Loucy (cell line): ENCODE results near the gene ADAMTS2.

Experiments
- H2AFZ ChIP-seq: fragments of 200-600 bp; sonication (generic); 2 replicates; pipeline ENCODE4 v1.6.0; 2016; ENCODE audit warnings: antibody characterized with exemption, mild to moderate bottlenecking, low read length, moderate library complexity
- H3F3A ChIP-seq: fragments of 200-600 bp; 2 replicates; pipeline ENCODE4 v1.6.0; 2016; ENCODE audit warnings: antibody characterized with exemption, low read depth, mild to moderate bottlenecking
- H3K27me3 ChIP-seq: fragments of 200-600 bp; sonication (generic); 2 replicates; pipeline ENCODE4 v1.6.1; 2014; ENCODE audit warnings: low read length, mild to moderate bottlenecking; ENCODE audit not compliant: insufficient read depth, poor library complexity, severe bottlenecking
- H3K36me3 ChIP-seq: fragments of 200-600 bp; sonication (generic); 2 replicates; pipeline ENCODE4 v1.6.1; 2016; ENCODE audit warnings: low read length; ENCODE audit not compliant: insufficient read depth
- H3K4me1 ChIP-seq: fragments of 200-600 bp; sonication (generic); 2 replicates; pipeline ENCODE4 v1.5.1; 2014; ENCODE audit warnings: low read length, mild to moderate bottlenecking; ENCODE audit not compliant: insufficient read depth, poor library complexity, severe bottlenecking
- H3K4me2 ChIP-seq: fragments of 200-600 bp; sonication (generic); 2 replicates; pipeline ENCODE4 v1.6.0; 2014; ENCODE audit warnings: antibody characterized with exemption, low read length, low read depth, mild to moderate bottlenecking; ENCODE audit not compliant: poor library complexity, severe bottlenecking
- H3K4me3 ChIP-seq: fragments of 200-600 bp; sonication (generic); 2 replicates; pipeline ENCODE4 v1.5.1; 2014; ENCODE audit warnings: low read length, mild to moderate bottlenecking, mixed read lengths; ENCODE audit not compliant: poor library complexity, severe bottlenecking
- H3K79me2 ChIP-seq: fragments of 200-600 bp; sonication (generic); 2 replicates; pipeline ENCODE4 v1.6.1; 2014; ENCODE audit warnings: low read length; ENCODE audit not compliant: insufficient read depth
- H3K9ac ChIP-seq: fragments of 200-600 bp; sonication (generic); 2 replicates; pipeline ENCODE4 v1.6.0; 2014; ENCODE audit warnings: mild to moderate bottlenecking, low read depth, low read length, moderate library complexity; ENCODE audit not compliant: poor library complexity, severe bottlenecking
- H3K9me2 ChIP-seq: fragments of 200-600 bp; sonication (generic); replicated peaks from 2 replicates; pipeline ENCODE4 v1.6.1; 2016; ENCODE audit warnings: low read depth, low read length, mixed read lengths
- H3K9me3 ChIP-seq: fragments of 200-600 bp; sonication (generic); 2 replicates; pipeline ENCODE4 v1.6.1; 2014; ENCODE audit warnings: mild to moderate bottlenecking, antibody characterized with exemption, low read length, low read depth; ENCODE audit not compliant: insufficient read depth
- H4K20me1 ChIP-seq: fragments of 200-600 bp; sonication (generic); 2 replicates; pipeline ENCODE4 v1.6.0; 2014; ENCODE audit warnings: antibody characterized with exemption, low read length, mild to moderate bottlenecking; ENCODE audit not compliant: insufficient read depth, poor library complexity, severe bottlenecking
- EZH2phosphoT487 ChIP-seq: fragments of 200-600 bp; IDR thresholded peaks from 2 replicates; pipeline ENCODE4 v1.6.1; 2018; ENCODE audit warnings: antibody characterized with exemption, mild to moderate bottlenecking, moderate library complexity, borderline replicate concordance
- TF ChIP-seq, protein P1 (sequence below): fragments of 200-600 bp; sonication (generic); conservative IDR thresholded peaks from 2 replicates; pipeline ENCODE4 v1.5.1; 2014; ENCODE audit warnings: mild to moderate bottlenecking, antibody characterized with exemption, low read length

Gene ADAMTS2

DNA sequence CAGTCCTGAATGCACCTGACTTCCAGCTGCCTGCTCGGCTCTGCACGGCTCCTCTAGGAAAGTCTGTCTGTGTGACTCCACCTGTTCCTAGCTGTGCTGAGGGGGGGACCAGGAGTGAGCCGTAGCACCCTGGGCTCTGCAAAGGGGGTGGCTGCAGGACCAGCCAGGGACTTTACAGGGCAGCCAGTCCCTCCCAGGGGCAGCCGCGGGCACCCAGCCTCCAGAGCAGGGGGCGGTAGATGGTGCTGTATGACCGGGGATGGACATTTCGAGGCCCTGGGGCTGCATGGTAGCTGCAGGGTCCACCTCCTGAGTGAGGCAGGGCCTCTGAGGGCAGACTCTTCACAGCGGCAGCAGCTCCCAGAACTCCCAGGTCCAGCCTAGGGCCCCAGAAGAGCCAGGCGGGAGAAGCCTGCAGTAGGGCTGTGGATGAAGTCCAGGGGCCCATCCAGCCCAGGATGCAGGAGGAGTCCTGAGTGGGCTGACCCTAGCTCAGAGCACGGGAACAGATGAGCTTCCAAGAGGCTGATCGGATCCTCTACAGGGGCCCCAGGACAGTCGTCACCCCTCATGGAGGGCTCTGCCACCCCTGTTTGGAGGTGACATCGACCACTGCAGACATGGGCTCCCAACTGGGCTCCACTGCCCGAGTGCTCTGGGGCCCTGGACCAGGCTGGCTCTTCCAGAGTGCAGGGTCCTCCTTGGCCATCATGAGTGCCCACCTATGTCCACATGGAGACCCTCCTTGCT, 179.7 kb downstream of the ADAMTS2 start:
- Histone ChIP-seq H3K4me2 (no peak overlapping the region), H3K4me3 (no peak overlapping the region), H3K36me3 (no peaks in the 10 kb centered on the region)

DNA sequence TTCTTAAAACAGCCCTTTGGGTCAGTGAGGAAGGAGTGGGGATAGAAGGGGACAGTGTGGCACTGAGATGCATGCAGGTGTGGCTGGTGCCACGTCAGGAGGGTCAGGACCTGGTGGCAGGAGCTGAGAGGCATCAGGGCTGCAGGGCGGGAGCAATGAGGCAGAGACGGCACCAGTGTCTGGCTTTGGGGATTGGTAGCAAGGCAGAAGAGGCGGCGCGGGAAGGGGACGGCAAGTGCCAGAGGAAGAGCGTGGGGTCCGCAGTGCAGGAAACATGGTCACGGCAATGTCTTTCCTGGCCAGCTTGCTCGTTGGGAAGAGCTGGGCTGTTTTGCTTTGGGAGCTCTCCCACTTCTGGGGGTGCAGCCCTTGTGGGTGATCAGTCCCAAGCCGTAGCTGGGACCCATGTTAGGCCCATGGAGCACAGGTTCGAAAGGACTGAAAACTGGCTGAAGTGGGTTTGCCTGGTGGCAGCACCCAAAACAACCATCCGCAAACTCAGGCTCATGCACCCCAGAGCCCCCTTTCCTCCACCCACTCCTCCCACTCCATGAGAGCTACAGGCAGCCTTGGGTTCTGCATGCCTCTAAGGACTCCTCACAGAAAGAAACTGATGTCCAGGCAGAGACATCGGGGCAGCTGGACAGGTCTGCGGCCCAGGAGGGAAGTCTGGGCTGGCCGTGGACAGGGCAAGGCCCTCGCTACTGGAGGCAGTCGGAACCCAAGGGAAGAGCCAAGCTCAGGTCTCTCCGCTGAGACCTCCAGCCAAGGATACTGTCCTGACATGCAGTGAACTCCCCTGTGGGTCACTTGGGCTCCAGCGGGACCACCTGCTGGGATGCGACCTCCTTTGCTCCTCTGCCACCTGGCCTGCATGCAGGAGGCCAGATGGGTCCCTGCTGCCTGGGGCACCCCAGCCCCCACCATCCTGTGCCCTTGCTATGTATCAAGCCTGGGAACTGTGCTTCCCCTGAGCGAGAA, 180.6 kb downstream of the ADAMTS2 start:
- Histone ChIP-seq H3K9me3 (no peaks in the 10 kb centered on the region; the same call in 1 of the 2 replicates), H3K27me3 (no peaks in the 10 kb centered on the region), H3F3A (no peaks in the 10 kb centered on the region), H3K79me2 (no peaks in the 10 kb centered on the region), H3K36me3 (no peaks in the 10 kb centered on the region), H4K20me1 (no peaks in the 10 kb centered on the region), H3K4me3 (no peak overlapping the region), H2AFZ (no peak overlapping the region), H3K4me1 (no peaks in the 10 kb centered on the region), H3K4me2 (no peak overlapping the region), H3K9ac (no peak overlapping the region), H3K9me2 (no peaks in the 10 kb centered on the region)
- TF ChIP-seq, protein P1, sequence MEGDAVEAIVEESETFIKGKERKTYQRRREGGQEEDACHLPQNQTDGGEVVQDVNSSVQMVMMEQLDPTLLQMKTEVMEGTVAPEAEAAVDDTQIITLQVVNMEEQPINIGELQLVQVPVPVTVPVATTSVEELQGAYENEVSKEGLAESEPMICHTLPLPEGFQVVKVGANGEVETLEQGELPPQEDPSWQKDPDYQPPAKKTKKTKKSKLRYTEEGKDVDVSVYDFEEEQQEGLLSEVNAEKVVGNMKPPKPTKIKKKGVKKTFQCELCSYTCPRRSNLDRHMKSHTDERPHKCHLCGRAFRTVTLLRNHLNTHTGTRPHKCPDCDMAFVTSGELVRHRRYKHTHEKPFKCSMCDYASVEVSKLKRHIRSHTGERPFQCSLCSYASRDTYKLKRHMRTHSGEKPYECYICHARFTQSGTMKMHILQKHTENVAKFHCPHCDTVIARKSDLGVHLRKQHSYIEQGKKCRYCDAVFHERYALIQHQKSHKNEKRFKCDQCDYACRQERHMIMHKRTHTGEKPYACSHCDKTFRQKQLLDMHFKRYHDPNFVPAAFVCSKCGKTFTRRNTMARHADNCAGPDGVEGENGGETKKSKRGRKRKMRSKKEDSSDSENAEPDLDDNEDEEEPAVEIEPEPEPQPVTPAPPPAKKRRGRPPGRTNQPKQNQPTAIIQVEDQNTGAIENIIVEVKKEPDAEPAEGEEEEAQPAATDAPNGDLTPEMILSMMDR = no peak
- no peak for TF ChIP-seq EZH2phosphoT487

More for the DNA sequence above, 179.7 kb downstream of the ADAMTS2 start:
- Histone ChIP-seq H3K9me3 (no peaks in the 10 kb centered on the region; the same call in 1 of the 2 replicates), H3K4me1 (no peaks in the 10 kb centered on the region), H3K27me3 (no peaks in the 10 kb centered on the region), H2AFZ (no peak overlapping the region), H4K20me1 (no peaks in the 10 kb centered on the region), H3F3A (no peaks in the 10 kb centered on the region), H3K9ac (no peak overlapping the region), H3K79me2 (no peaks in the 10 kb centered on the region), H3K9me2 (no peaks in the 10 kb centered on the region)
- no peak for TF ChIP-seq EZH2phosphoT487
- TF ChIP-seq, protein P1 = no peak

DNA sequence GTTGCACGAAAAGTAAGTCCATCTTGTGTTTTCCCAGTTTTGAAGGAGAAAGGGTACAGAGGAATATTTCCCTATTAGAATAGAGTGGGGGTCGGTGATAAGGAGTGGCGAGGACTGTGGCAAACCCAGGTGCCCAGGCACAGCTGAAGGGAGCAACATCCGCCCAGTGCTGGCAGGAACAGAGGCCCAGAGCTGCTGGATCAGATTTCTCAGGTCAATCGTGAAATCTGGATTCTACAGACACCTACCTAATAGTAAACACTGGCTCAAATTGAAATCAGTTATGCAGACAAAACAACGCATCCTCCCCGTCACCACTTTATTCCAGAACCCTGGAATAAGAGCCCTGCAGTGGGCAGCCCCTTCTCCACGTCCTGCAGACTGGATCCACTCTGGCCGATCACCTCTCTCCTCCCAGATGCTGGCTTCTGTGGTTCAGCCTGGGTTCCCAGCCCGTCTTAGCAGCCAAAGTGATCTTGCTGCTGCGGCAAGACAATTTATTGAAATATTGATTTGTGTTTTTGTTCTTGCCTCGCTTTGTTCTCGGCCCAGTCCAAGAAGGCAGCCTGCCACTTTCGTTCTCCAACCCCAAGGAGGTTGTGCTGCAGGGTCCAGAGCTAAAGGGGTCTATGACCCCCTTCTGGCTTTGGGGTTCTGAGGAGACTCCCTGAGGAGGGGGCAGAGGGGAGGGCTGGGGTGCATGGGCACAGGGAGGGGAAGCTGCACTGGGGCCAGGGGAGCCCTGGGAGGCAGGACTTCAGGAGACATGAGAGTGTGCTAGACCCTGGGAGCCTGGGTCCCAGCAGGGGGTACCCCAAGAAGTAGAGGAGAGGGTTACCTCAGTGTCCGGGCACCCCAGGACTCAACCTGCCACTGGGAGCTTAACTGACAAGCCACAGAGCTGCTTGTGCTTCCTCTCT, 181.8 kb downstream of the ADAMTS2 start:
- no peaks in the 10 kb centered on the region for H3K36me3 ChIP-seq
- no peaks in the 10 kb centered on the region for H3K27me3 ChIP-seq
- no peak overlapping the region for H3K4me2 ChIP-seq
- H2AFZ ChIP-seq = no peak overlapping the region
- TF ChIP-seq, protein P1 = no peak
- no peak for TF ChIP-seq EZH2phosphoT487
- H4K20me1 ChIP-seq = no peaks in the 10 kb centered on the region
- H3F3A ChIP-seq = no peaks in the 10 kb centered on the region
- no peaks in the 10 kb centered on the region; the same call in 1 of the 2 replicates for H3K9me3 ChIP-seq
- H3K79me2 ChIP-seq = no peaks in the 10 kb centered on the region
- H3K4me1 ChIP-seq = no peaks in the 10 kb centered on the region
- no peak overlapping the region for H3K9ac ChIP-seq
- no peak overlapping the region for H3K4me3 ChIP-seq
- H3K9me2 ChIP-seq = no peaks in the 10 kb centered on the region
